Panc1 (cell line): ENCODE measurements around the gene EHMT2. TPM values are rescaled to one million over a fixed set of nuclear protein-coding genes. Genes with fewer than 3 reads are reported as not detected.

Source experiments
- ATAC-seq: fragments of 200-7000 bp; cut with Tn5 transposase; 2 replicates; pipeline ENCODE4 v1.9.1; 2020; ENCODE audit warnings: mild to moderate bottlenecking, moderate library complexity
- BruUV-seq: library from RNA; stranded (reverse); fragments of 400-500 nt; replicated peaks from 2 replicates; lab custom pipeline; 2021; lab: Mats Ljungman, UMichigan
- CTCF ChIA-PET: fragments of 300-600 bp; sonication (Branson Sonifier 250); formaldehyde crosslinking; loops from one replicate; lab custom pipeline; 2022; ENCODE audit warnings: antibody characterized with exemption; lab: Charles Lee
- POLR2A ChIA-PET: fragments of 300-600 bp; sonication (Branson Sonifier 250); formaldehyde crosslinking; loops from one replicate; lab custom pipeline; 2022; ENCODE audit warnings: antibody characterized with exemption; lab: Charles Lee
- DNase-seq: peaks from one replicate; pipeline ENCODE4 v3.0.0-alpha.2; 2010; ENCODE audit warnings: low read depth, low spot score
- H3K27ac ChIP-seq: 2 replicates; pipeline ENCODE4 v1.5.1; 2011; ENCODE audit warnings: mild to moderate bottlenecking, low read length, inconsistent platforms
- H3K27me3 ChIP-seq: fragments of 200-500 bp; sonication (Bioruptor generic); 2 replicates; pipeline ENCODE4 v1.6.0; 2014; ENCODE audit warnings: low read length, inconsistent platforms; ENCODE audit not compliant: control insufficient read depth, insufficient read depth
- H3K36me3 ChIP-seq: fragments of 200-500 bp; sonication (Bioruptor generic); 2 replicates; pipeline ENCODE4 v1.5.1; 2014; ENCODE audit warnings: inconsistent platforms, mild to moderate bottlenecking, low read length, moderate library complexity; ENCODE audit not compliant: control insufficient read depth, insufficient read depth
- H3K4me1 ChIP-seq: 2 replicates; pipeline ENCODE4 v1.5.1; 2011; ENCODE audit warnings: inconsistent platforms, mild to moderate bottlenecking, low read length, moderate library complexity; ENCODE audit not compliant: control insufficient read depth, insufficient read depth
- H3K4me3 ChIP-seq, 2 experiments: 2 replicates each; pipeline ENCODE4 v1.5.1; 2011 to 2012; ENCODE audit warnings: low read depth in 2 of 2, low read length in 2 of 2, mild to moderate bottlenecking in 2 of 2, inconsistent platforms in 1 of 2, moderate library complexity in 1 of 2
- H3K9me3 ChIP-seq: fragments of 200-500 bp; sonication (Bioruptor generic); 2 replicates; pipeline ENCODE4 v1.5.1; 2014; ENCODE audit warnings: low read depth, mild to moderate bottlenecking, inconsistent platforms, low read length, moderate library complexity; ENCODE audit not compliant: control insufficient read depth, insufficient read depth
- CTCF ChIP-seq: fragments of 450-650 bp; IDR thresholded peaks from 2 replicates; pipeline ENCODE4 v1.5.1; 2017; ENCODE audit warnings: mild to moderate bottlenecking
- POLR2AphosphoS5 ChIP-seq: IDR thresholded peaks from 2 replicates; pipeline ENCODE4 v1.6.1; 2012; ENCODE audit warnings: mild to moderate bottlenecking, low read depth, low read length, moderate library complexity
- REST ChIP-seq, 2 experiments: IDR thresholded peaks; 2 replicates each; pipeline ENCODE4 v1.6.1; 2011 to 2012; ENCODE audit warnings: low read depth in 2 of 2, control low read depth in 1 of 2, low read length in 1 of 2, mild to moderate bottlenecking in 1 of 2, moderate library complexity in 1 of 2; ENCODE audit not compliant: insufficient read depth in 1 of 2
- SIN3A ChIP-seq: IDR thresholded peaks from 2 replicates; pipeline ENCODE4 v1.6.1; 2012; ENCODE audit warnings: low read depth, mild to moderate bottlenecking, low read length, moderate library complexity, borderline replicate concordance; ENCODE audit not compliant: insufficient read depth
- TCF7L2 ChIP-seq: IDR thresholded peaks from 2 replicates; pipeline ENCODE4 v1.6.1; 2011; ENCODE audit warnings: mild to moderate bottlenecking, low read depth, low read length, inconsistent platforms
- in situ Hi-C: cut with HindIII; loops from 2 replicates; pipeline ENCODE4 v1.10.0; 2016; ENCODE audit warnings: low sequenced_read_pairs, low pct_unique_long_range_greater_than_20kb
- intact Hi-C: fragments of 100-400 bp; cut with micrococcal nuclease; formaldehyde crosslinking; loops from one replicate; pipeline ENCODE4 v1.10.0; 2022; ENCODE audit not compliant: unreplicated experiment
- total RNA-seq: library from RNA; stranded (reverse); gene quantifications from one replicate; pipeline ENCODE4 v1.2.1, GENCODE V29; 2021; ENCODE audit not compliant: unreplicated experiment

Gene EHMT2
- total RNA-seq, 1 experiment from 2014 or later = 60.4 TPM

- intact Hi-C loops = no loop called here
- CTCF ChIA-PET = no interaction called here
- POLR2A ChIA-PET = no interaction called here
These were observed 48.9 kb upstream of the EHMT2 start for GRCh38 chr6:31946370-31946885.

More at GRCh38 chr6:31946370-31946885, 48.9 kb upstream of the EHMT2 start:
- Histone ChIP-seq H3K9me3 (no peaks in the 10 kb centered on the region), H3K4me1 (peaks cover 8% of the 10 kb centered on the region; the same call in 1 of the 2 replicates), H3K4me3 (no peak overlapping the region), H3K27me3 (no peaks in the 10 kb centered on the region), H3K36me3 (no peaks in the 10 kb centered on the region; the same call in 1 of the 2 replicates), H3K27ac (no peak overlapping the region)
- TF ChIP-seq SIN3A (no peak), TCF7L2 (no peak; the same call in 1 of the 2 replicates), CTCF (no peak), POLR2AphosphoS5 (no peak), REST (IDR thresholded peaks at IDR 0.05; ENCODE audit: insufficient read depth in 1 of 2, low read depth in 2 of 2, low read length in 1 of 2) (no peak)
- DNase-seq (no peak), ATAC-seq (no peak; the same call in 1 of the 2 replicates)
- BruUV-seq = no TSS peak
- in situ Hi-C loops = no loop called here
